Thoracic aorta (tissue), 2 donors: ENCODE results near the gene IFIT5. TPM values are rescaled to one million over a fixed set of nuclear protein-coding genes. Genes with fewer than 3 reads are reported as not detected.

Source experiments
- ATAC-seq: fragments of 150-250 bp; one replicate; pipeline ENCODE4 v1.8.0; 2017; ENCODE audit warnings: low read depth; ENCODE audit not compliant: insufficient number of reproducible peaks, low FRiP score
- DNase-seq: peaks from one replicate; pipeline ENCODE4 v3.0.0-alpha.2; 2020; ENCODE audit warnings: low spot score
- H3K27ac ChIP-seq, 2 donors: fragments of 200-600 bp; sonication (generic); 1 replicate in 1 of 2; 2 replicates in 1 of 2; pipeline ENCODE4 v1.5.1; 2016; ENCODE audit warnings: mild to moderate bottlenecking in 2 of 2, moderate library complexity in 2 of 2
- H3K27me3 ChIP-seq: fragments of 200-600 bp; sonication (generic); replicated peaks from 2 replicates; pipeline ENCODE4 v1.6.0; 2016; ENCODE audit warnings: mild to moderate bottlenecking; ENCODE audit not compliant: insufficient read depth
- H3K36me3 ChIP-seq: fragments of 200-600 bp; sonication (generic); one replicate; pipeline ENCODE4 v1.5.1; 2016
- H3K4me1 ChIP-seq, 2 donors: fragments of 200-600 bp; sonication (generic); 1 replicate in 1 of 2; 2 replicates in 1 of 2; pipeline versions ENCODE4 v1.5.1 to v1.6.0; 2016; ENCODE audit warnings: low read depth in 2 of 2, mild to moderate bottlenecking in 1 of 2; ENCODE audit not compliant: control insufficient read depth in 1 of 2
- H3K4me3 ChIP-seq: fragments of 200-600 bp; sonication (generic); 2 replicates; pipeline ENCODE4 v1.5.1; 2016; ENCODE audit warnings: mild to moderate bottlenecking
- H3K9me3 ChIP-seq: fragments of 200-600 bp; sonication (generic); 2 replicates; pipeline ENCODE4 v1.5.1; 2016
- CTCF ChIP-seq: fragments of 200-600 bp; sonication (generic); IDR thresholded peaks from one replicate; pipeline ENCODE4 v1.5.1; 2019; ENCODE audit warnings: antibody characterized with exemption
- total RNA-seq, 2 donors: library from RNA; depleted of rRNA; stranded (reverse); fragments of >200 nt; gene quantifications; one replicate each; pipeline versions ENCODE4 v1.1.0 to v1.2.3, GENCODE V29; 2016

IFIT5 gene
- total RNA-seq, 2 donors from 2014 or later: 19.5 to 24.8 TPM

GRCh38 chr10:89454561-89455347, 40.4 kb downstream of the IFIT5 start:
- TF ChIP-seq CTCF: no peak
- ATAC-seq: no peak
- no peaks in the 10 kb centered on the region for H3K36me3 ChIP-seq
- no peak for DNase-seq
- H3K27ac ChIP-seq: no peak overlapping the region
- no peak overlapping the region for H3K4me3 ChIP-seq
- peaks cover 0 to 15% of the 10 kb centered on the region in 2 donors for H3K4me1 ChIP-seq
- no peaks in the 10 kb centered on the region for H3K9me3 ChIP-seq
- no peaks in the 10 kb centered on the region for H3K27me3 ChIP-seq

- Histone ChIP-seq H3K27ac (peak overlapping the region; percentile 56 to 65), H3K4me1 (peaks cover 0 to 15% of the 10 kb centered on the region in 2 donors), H3K4me3 (no peak overlapping the region), H3K36me3 (no peaks in the 10 kb centered on the region), H3K9me3 (no peaks in the 10 kb centered on the region), H3K27me3 (no peaks in the 10 kb centered on the region)
- ATAC-seq: peak; percentile 74
- no peak for TF ChIP-seq CTCF
- DNase-seq: no peak
Observed at GRCh38 chr10:89458291-89458690, 43.9 kb downstream of the IFIT5 start.

GRCh38 chr10:89458784-89459183, 44.4 kb downstream of the IFIT5 start:
- peak overlapping the region in 1 of 2 donors; percentile 56 for H3K27ac ChIP-seq
- DNase-seq: no peak
- H3K27me3 ChIP-seq: no peaks in the 10 kb centered on the region

GRCh38 chr10:89463846-89464537, 49.6 kb downstream of the IFIT5 start:
- peaks cover 0 to under 1% of the 10 kb centered on the region in 2 donors for H3K4me1 ChIP-seq
- no peak overlapping the region for H3K4me3 ChIP-seq
- no peaks in the 10 kb centered on the region for H3K36me3 ChIP-seq
- no peaks in the 10 kb centered on the region for H3K9me3 ChIP-seq
- TF ChIP-seq CTCF: no peak
- DNase-seq: no peak
- no peak overlapping the region for H3K27ac ChIP-seq
- H3K27me3 ChIP-seq: no peaks in the 10 kb centered on the region
- ATAC-seq: no peak

More at GRCh38 chr10:89458784-89459183, 44.4 kb downstream of the IFIT5 start:
- no peak overlapping the region for H3K4me3 ChIP-seq
- H3K36me3 ChIP-seq: no peaks in the 10 kb centered on the region
- TF ChIP-seq CTCF: no peak
- ATAC-seq: no peak
- no peaks in the 10 kb centered on the region for H3K9me3 ChIP-seq
- peaks cover 0 to 15% of the 10 kb centered on the region in 2 donors for H3K4me1 ChIP-seq

GRCh38 chr10:89465196-89465595, 50.8 kb downstream of the IFIT5 start:
- H3K4me1 ChIP-seq: no peaks in the 10 kb centered on the region
- H3K4me3 ChIP-seq: no peak overlapping the region
- ATAC-seq (no peak), DNase-seq (no peak)
- H3K27ac ChIP-seq: no peak overlapping the region
- TF ChIP-seq CTCF: no peak
- no peaks in the 10 kb centered on the region for H3K27me3 ChIP-seq
- no peaks in the 10 kb centered on the region for H3K9me3 ChIP-seq
- H3K36me3 ChIP-seq: no peaks in the 10 kb centered on the region
